ENCODE measurements around the gene PLEKHA4. TPM values are rescaled to one million over a fixed set of nuclear protein-coding genes. Genes with fewer than 3 reads are reported as not detected.
"Not testable (repeated sequence)": the region's sequence is repeated elsewhere in the genome, so short reads cannot be mapped to it uniquely, and the experiment has no call there.

PLEKHA4 gene
- total RNA-seq, 6 experiments from 2014 or later = 5.7 to 25.6 (median 12.0) TPM

DNA sequence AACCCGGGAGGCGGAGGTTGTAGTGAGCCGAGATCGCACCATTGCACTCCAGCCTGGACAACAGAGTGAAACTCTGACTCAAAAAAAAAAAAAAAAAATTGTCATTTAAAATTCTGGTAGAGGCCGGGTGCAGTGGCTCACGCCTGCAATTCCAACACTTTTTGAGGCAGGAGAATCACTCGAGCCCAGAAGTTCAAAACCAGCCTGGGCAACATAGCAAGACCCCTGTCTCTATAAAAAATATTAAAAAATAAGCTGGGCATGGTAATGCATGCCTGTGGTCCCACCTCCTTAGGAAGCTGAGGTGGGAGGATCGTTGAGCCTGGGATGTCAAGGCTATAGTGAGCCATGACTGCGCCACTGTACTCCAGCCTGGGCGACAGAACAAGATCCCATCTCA lies 37.9 kb upstream of the PLEKHA4 start:
- intact Hi-C loops (cut with DNase I) = loop anchor here in 1 of 2 donors (10.0 kb wide), 1 partner anchor 58 kb away; the partner anchor contains the start of gene FTL
- WGBS (ENCODE audit: insufficient coverage, low coverage, low lambda C conversion rate, missing lambda C conversion rate) = 92% methylated on average over 10 of the region's 10 CpGs
- peaks cover 0 to 43% (median 21%) of the 10 kb centered on the region in 4 donors for H3K4me1 ChIP-seq
- H3K4me3 ChIP-seq = no peak overlapping the region
- H3K9me3 ChIP-seq = no peaks in the 10 kb centered on the region
- DNase-seq = no peak
- no peaks in the 10 kb centered on the region for H3K27me3 ChIP-seq
- peak overlapping the region; percentile 63 to 88 (median 69) for H3K27ac ChIP-seq
- no peak for ATAC-seq
- peaks cover 2 to 37% (median 13%) of the 10 kb centered on the region in 4 donors for H3K36me3 ChIP-seq
- TF ChIP-seq POLR2A (IDR thresholded peaks at IDR 0.05) = no peak
- TF ChIP-seq, protein P1, sequence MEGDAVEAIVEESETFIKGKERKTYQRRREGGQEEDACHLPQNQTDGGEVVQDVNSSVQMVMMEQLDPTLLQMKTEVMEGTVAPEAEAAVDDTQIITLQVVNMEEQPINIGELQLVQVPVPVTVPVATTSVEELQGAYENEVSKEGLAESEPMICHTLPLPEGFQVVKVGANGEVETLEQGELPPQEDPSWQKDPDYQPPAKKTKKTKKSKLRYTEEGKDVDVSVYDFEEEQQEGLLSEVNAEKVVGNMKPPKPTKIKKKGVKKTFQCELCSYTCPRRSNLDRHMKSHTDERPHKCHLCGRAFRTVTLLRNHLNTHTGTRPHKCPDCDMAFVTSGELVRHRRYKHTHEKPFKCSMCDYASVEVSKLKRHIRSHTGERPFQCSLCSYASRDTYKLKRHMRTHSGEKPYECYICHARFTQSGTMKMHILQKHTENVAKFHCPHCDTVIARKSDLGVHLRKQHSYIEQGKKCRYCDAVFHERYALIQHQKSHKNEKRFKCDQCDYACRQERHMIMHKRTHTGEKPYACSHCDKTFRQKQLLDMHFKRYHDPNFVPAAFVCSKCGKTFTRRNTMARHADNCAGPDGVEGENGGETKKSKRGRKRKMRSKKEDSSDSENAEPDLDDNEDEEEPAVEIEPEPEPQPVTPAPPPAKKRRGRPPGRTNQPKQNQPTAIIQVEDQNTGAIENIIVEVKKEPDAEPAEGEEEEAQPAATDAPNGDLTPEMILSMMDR (IDR thresholded peaks at IDR 0.05) = no peak

DNA sequence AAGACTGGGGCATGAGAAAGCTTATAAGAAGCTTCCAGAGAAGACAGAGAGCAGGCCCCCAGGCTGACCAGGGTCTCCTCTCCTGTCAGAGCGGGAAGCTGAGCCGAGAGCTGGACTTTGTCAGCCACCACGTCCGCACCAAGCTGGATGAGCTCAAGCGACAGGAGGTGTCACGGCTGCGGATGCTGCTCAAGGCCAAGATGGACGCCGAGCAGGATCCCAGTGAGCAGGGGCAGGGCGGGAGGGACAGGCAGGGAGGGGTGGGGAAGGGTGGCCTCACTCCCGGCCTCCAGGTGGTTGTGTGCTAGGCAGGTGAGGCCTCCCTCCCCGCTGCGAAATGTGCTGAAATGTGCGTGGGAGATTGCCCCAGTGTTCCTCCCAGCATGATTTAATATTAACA lies 37.2 kb upstream of the PLEKHA4 start:
- ATAC-seq (no peak), DNase-seq (no peak)
- TF ChIP-seq POLR2A (IDR thresholded peaks at IDR 0.05) = no peak
- TF ChIP-seq, protein P1 (IDR thresholded peaks at IDR 0.05) = no peak
- Histone ChIP-seq H3K27ac (peak overlapping the region in 2 of 3 donors; percentile 63 to 88), H3K9me3 (no peaks in the 10 kb centered on the region), H3K27me3 (no peaks in the 10 kb centered on the region), H3K4me1 (peaks cover 0 to 44% (median 22%) of the 10 kb centered on the region in 4 donors), H3K36me3 (peaks cover 2 to 31% (median 9%) of the 10 kb centered on the region in 4 donors), H3K4me3 (no peak overlapping the region)
- WGBS (ENCODE audit: insufficient coverage, low coverage, low lambda C conversion rate, missing lambda C conversion rate) = 71% methylated on average over 3 of the region's 14 CpGs
- intact Hi-C loops (cut with DNase I) = loop anchor here in 1 of 2 donors (10.0 kb wide), 1 partner anchor 59 kb away; the partner anchor contains the start of gene FTL

DNA sequence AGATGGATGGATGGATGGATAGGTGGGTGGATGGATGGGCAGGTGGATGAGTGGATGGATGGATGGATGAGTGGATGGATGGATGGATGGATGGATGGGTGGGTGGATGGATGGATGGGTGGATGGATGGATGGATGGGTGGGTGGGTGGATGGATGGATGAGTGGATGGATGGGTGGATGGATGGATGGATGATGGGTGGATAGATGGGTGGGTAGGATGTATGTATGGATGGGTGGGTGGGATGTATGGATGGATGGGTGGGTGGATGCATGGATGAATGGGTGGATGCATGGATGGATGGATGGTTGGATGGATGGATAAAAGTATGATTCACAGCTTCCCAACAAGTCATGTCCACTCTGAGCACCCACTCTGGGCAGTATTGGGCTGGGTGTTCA lies 35.4 kb upstream of the PLEKHA4 start:
- not testable (repeated sequence) for H3K27me3 ChIP-seq, H3K9me3 ChIP-seq, H3K4me3 ChIP-seq, ATAC-seq, H3K27ac ChIP-seq, DNase-seq
- peaks cover 0 to 38% (median 19%) of the 10 kb centered on the region in 4 donors for H3K4me1 ChIP-seq
- H3K36me3 ChIP-seq = peaks cover 0 to 20% (median 5%) of the 10 kb centered on the region in 4 donors
- intact Hi-C loops (cut with DNase I) = loop anchor here in 1 of 2 donors (10.0 kb wide), 1 partner anchor 61 kb away; the partner anchor contains the start of gene FTL

DNA sequence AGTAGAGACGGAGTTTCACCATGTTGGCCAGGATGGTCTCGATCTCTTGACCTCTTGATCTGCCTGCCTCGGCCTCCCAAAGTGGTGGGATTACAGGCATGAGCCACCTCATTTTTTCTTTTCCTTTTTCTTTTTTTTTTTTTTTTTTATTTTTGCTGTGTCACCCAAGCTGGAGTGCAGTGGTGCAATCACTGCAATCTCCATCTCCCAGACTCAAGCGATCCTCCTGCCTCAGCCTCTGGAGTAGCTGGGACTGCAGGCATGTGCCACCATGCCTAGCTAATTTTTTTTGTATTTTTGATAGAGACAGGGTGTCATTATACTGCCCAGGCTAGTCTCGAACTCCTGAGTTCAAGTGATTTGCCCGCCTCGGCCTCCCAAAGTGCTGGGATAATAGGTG lies 33.9 kb upstream of the PLEKHA4 start:
- H3K27me3 ChIP-seq, H3K9me3 ChIP-seq, DNase-seq, H3K27ac ChIP-seq, ATAC-seq, H3K4me3 ChIP-seq: not testable (repeated sequence)
- intact Hi-C loops (cut with DNase I) = loop anchor here in 1 of 2 donors (10.0 kb wide), 1 partner anchor 63 kb away; the partner anchor contains the start of gene FTL
- peaks cover 0 to 20% (median 5%) of the 10 kb centered on the region in 4 donors for H3K36me3 ChIP-seq
- WGBS (ENCODE audit: insufficient coverage, low coverage, low lambda C conversion rate, missing lambda C conversion rate) = 95% methylated on average over 6 of the region's 7 CpGs
- peaks cover 0 to 32% (median 14%) of the 10 kb centered on the region in 4 donors for H3K4me1 ChIP-seq

DNA sequence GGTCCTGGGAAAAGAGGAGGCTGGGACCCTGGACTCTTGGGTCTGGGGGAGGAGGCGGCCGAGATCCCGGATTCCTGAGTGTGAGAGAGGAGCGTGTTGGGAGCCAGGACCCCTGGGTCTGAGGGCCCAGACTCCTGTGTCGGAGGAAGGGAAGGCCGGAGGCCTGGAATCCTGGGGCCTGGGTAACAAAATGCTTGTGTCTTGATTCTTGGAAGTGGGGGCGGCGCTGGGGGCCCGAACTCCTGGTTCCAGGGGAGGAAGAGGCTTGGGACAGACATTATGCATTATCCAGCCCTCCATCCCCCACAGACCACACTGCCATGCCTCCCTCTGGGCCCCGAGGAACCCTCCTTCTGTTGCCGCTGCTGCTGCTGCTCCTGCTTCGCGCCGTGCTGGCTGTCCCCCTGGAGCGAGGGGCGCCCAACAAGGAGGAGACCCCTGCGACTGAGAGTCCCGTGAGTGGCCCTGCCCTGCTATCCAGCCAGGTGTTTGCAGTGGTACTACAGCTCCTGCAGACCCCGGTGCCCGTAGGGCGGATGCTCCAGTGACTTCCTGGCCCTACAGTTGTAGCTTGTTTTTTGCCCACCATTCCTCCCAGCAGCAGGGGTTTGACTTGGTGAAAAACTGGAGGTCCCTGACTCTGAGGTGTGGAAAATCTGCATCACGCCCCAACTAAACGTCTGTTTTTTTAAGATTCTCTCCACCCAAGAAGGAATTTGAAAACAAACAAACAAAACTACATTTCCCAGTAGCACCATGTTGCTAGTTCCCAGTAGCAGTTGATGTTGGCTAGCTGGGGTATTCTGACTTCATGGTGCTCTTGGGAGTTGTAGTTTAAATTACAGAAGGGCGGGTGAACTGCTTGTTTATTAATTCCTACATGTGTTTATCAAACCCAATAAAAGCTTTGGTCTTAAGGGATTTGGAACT lies 32.3 kb upstream of the PLEKHA4 start:
- TF ChIP-seq, protein P1 (IDR thresholded peaks at IDR 0.05) = no peak
- no peak for TF ChIP-seq POLR2A (IDR thresholded peaks at IDR 0.05)
- intact Hi-C loops (cut with DNase I) = loop anchor here in 1 of 2 donors (10.0 kb wide), 1 partner anchor 64 kb away; the partner anchor contains the start of gene FTL
- H3K36me3 ChIP-seq = peaks cover 0 to 14% (median 5%) of the 10 kb centered on the region in 4 donors
- H3K27me3 ChIP-seq = no peaks in the 10 kb centered on the region
- peaks cover 0 to 22% (median 11%) of the 10 kb centered on the region in 4 donors for H3K4me1 ChIP-seq
- H3K27ac ChIP-seq = peak overlapping the region; percentile 95 to 97 (median 96)
- WGBS (ENCODE audit: insufficient coverage, low coverage, low lambda C conversion rate, missing lambda C conversion rate) = 14% methylated on average over 10 of the region's 24 CpGs
- DNase-seq (no peak), ATAC-seq (peak; percentile 1 to 20 (median 4))
- peak overlapping the region; percentile 69 to 98 (median 76) for H3K4me3 ChIP-seq
- H3K9me3 ChIP-seq = no peaks in the 10 kb centered on the region
